HEK293 (cell line): ENCODE measurements around the gene SYNE2.
A peak's percentile ranks its signal among the peaks of the same experiment; 100 is the strongest.

Source experiments
- CTCF ChIA-PET: fragments of 350-600 bp; formaldehyde crosslinking; extraction: SDS; loops from one replicate; lab custom pipeline; 2021; ENCODE audit warnings: antibody characterized with exemption; lab: Yijun Ruan, JAX
- POLR2A ChIA-PET: fragments of 300-600 bp; formaldehyde crosslinking; extraction: SDS; loops from one replicate; lab custom pipeline; 2020; ENCODE audit warnings: antibody characterized with exemption, inconsistent platforms; lab: Yijun Ruan, JAX
- H3K27ac ChIP-seq: fragments of 200-500 bp; sonication (Bioruptor generic); 2 replicates; pipeline ENCODE4 v1.5.1; 2014; ENCODE audit warnings: low read depth, low read length, control low read depth, inconsistent platforms; ENCODE audit errors: extremely low read depth
- H3K36me3 ChIP-seq, 2 experiments: fragments of 200-500 bp in 1 of 2; sonication (Bioruptor generic) in 1 of 2; 1 replicate in 1 of 2; 2 replicates in 1 of 2; pipeline ENCODE4 v1.5.1; 2014 to 2017; ENCODE audit warnings: inconsistent platforms in 2 of 2, low read length in 2 of 2; ENCODE audit not compliant: control insufficient read depth in 2 of 2, insufficient read depth in 1 of 2
- H3K4me1 ChIP-seq: fragments of 200-500 bp; sonication (Bioruptor generic); 2 replicates; pipeline ENCODE4 v1.5.1; 2014; ENCODE audit warnings: mild to moderate bottlenecking, low read length, inconsistent platforms; ENCODE audit not compliant: control insufficient read depth, insufficient read depth
- H3K4me3 ChIP-seq: 2 replicates; pipeline ENCODE4 v1.5.1; 2011; ENCODE audit warnings: low read depth, mild to moderate bottlenecking, control low read depth, low read length, moderate library complexity
- H3K9me3 ChIP-seq: fragments of 200-500 bp; sonication (Bioruptor generic); 2 replicates; pipeline ENCODE4 v1.5.1; 2014; ENCODE audit warnings: low read depth, low read length, inconsistent platforms; ENCODE audit not compliant: control insufficient read depth, insufficient read depth
- CTCF ChIP-seq: fragments of 450-650 bp; formaldehyde crosslinking; IDR thresholded peaks from 2 replicates; pipeline ENCODE4 v1.5.1; 2016; ENCODE audit warnings: missing biosample characterization, missing genetic modification characterization
- GLI2 ChIP-seq: fragments of 450-650 bp; formaldehyde crosslinking; IDR thresholded peaks from 2 replicates; pipeline ENCODE4; 2017; ENCODE audit warnings: missing biosample characterization, missing genetic modification characterization, low read depth, borderline replicate concordance
- INSM2 ChIP-seq: fragments of 450-650 bp; formaldehyde crosslinking; IDR thresholded peaks from 2 replicates; pipeline ENCODE4 v1.5.1; 2016; ENCODE audit warnings: missing biosample characterization, missing genetic modification characterization
- KLF17 ChIP-seq: fragments of 450-650 bp; formaldehyde crosslinking; IDR thresholded peaks from 2 replicates; pipeline ENCODE4 v1.5.1; 2016; ENCODE audit warnings: missing biosample characterization, missing genetic modification characterization
- KLF8 ChIP-seq: fragments of 450-650 bp; formaldehyde crosslinking; IDR thresholded peaks from 2 replicates; pipeline ENCODE4 v1.5.1; 2016; ENCODE audit warnings: missing biosample characterization, missing genetic modification characterization
- PBX3 ChIP-seq: sonication (generic); formaldehyde crosslinking; IDR thresholded peaks from 2 replicates; pipeline ENCODE4 v1.8.1; 2022; ENCODE audit warnings: mild to moderate bottlenecking, moderate library complexity, missing genetic modification reagents
- PRDM6 ChIP-seq: fragments of 450-650 bp; formaldehyde crosslinking; IDR thresholded peaks from 2 replicates; pipeline ENCODE4 v1.5.1; 2017; ENCODE audit warnings: missing biosample characterization, missing genetic modification characterization
- REST ChIP-seq: fragments of 450-650 bp; formaldehyde crosslinking; IDR thresholded peaks from 2 replicates; pipeline ENCODE4 v1.5.1; 2016; ENCODE audit warnings: missing biosample characterization, missing genetic modification characterization
- SALL2 ChIP-seq: fragments of 450-650 bp; formaldehyde crosslinking; IDR thresholded peaks from 2 replicates; pipeline ENCODE4 v1.5.0; 2017; ENCODE audit warnings: missing biosample characterization, mild to moderate bottlenecking, missing genetic modification characterization, borderline replicate concordance
- SCRT2 ChIP-seq: fragments of 450-650 bp; formaldehyde crosslinking; IDR thresholded peaks from 2 replicates; pipeline ENCODE4 v1.5.1; 2016; ENCODE audit warnings: missing biosample characterization, missing genetic modification characterization
- SP7 ChIP-seq: fragments of 450-650 bp; formaldehyde crosslinking; IDR thresholded peaks from 2 replicates; pipeline ENCODE4 v1.5.1; 2016; ENCODE audit warnings: missing biosample characterization, missing genetic modification characterization
- ZBTB21 ChIP-seq: fragments of 450-650 bp; formaldehyde crosslinking; IDR thresholded peaks from 2 replicates; pipeline ENCODE4 v1.5.1; 2017; ENCODE audit warnings: missing biosample characterization, missing genetic modification characterization
- ZBTB7A ChIP-seq: fragments of 450-650 bp; formaldehyde crosslinking; IDR thresholded peaks from 2 replicates; pipeline ENCODE4 v1.5.1; 2016; ENCODE audit warnings: low read depth, missing biosample characterization, missing genetic modification characterization
- ZBTB8A ChIP-seq: fragments of 450-650 bp; formaldehyde crosslinking; IDR thresholded peaks from 2 replicates; pipeline ENCODE4 v1.5.1; 2016; ENCODE audit warnings: missing biosample characterization, missing genetic modification characterization
- ZNF157 ChIP-seq: fragments of 450-650 bp; formaldehyde crosslinking; IDR thresholded peaks from 2 replicates; pipeline ENCODE4 v1.5.1; 2016; ENCODE audit warnings: missing biosample characterization, missing genetic modification characterization
- ZNF324 ChIP-seq: fragments of 450-650 bp; formaldehyde crosslinking; IDR thresholded peaks from 2 replicates; pipeline ENCODE4 v1.5.1; 2016; ENCODE audit warnings: missing biosample characterization, missing genetic modification characterization
- ZNF366 ChIP-seq: fragments of 450-650 bp; formaldehyde crosslinking; conservative IDR thresholded peaks from 2 replicates; pipeline ENCODE4 v1.5.1; 2016; ENCODE audit warnings: missing biosample characterization, missing genetic modification characterization
- ZNF394 ChIP-seq: fragments of 450-650 bp; formaldehyde crosslinking; IDR thresholded peaks from 2 replicates; pipeline ENCODE4 v1.5.1; 2016; ENCODE audit warnings: missing biosample characterization, missing genetic modification characterization, mild to moderate bottlenecking, moderate library complexity, borderline replicate concordance
- ZNF488 ChIP-seq: fragments of 450-650 bp; formaldehyde crosslinking; IDR thresholded peaks from 2 replicates; pipeline ENCODE4 v1.5.1; 2016; ENCODE audit warnings: missing biosample characterization, missing genetic modification characterization
- ZNF664 ChIP-seq: fragments of 450-650 bp; formaldehyde crosslinking; IDR thresholded peaks from 2 replicates; pipeline ENCODE4 v1.5.1; 2016; ENCODE audit warnings: missing biosample characterization, missing genetic modification characterization
- ZNF670 ChIP-seq: fragments of 450-650 bp; formaldehyde crosslinking; IDR thresholded peaks from 2 replicates; pipeline ENCODE4 v1.5.1; 2016; ENCODE audit warnings: missing biosample characterization, missing genetic modification characterization, low read depth
- ZNF692 ChIP-seq: fragments of 450-650 bp; formaldehyde crosslinking; IDR thresholded peaks from 2 replicates; pipeline ENCODE4 v1.5.1; 2016; ENCODE audit warnings: missing biosample characterization, missing genetic modification characterization
- ZNF768 ChIP-seq: fragments of 450-650 bp; formaldehyde crosslinking; IDR thresholded peaks from 2 replicates; pipeline ENCODE4 v1.5.1; 2018; ENCODE audit warnings: missing biosample characterization, mild to moderate bottlenecking, missing genetic modification characterization

Gene SYNE2

GRCh38 chr14:63891148-63891975 is 38.6 kb downstream of the SYNE2 start:
- Histone ChIP-seq H3K27ac (no peak overlapping the region), H3K36me3 (no peaks in the 10 kb centered on the region), H3K9me3 (no peaks in the 10 kb centered on the region), H3K4me1 (peaks cover 29% of the 10 kb centered on the region), H3K4me3 (no peak overlapping the region)
- CTCF ChIA-PET: no interaction called here
- POLR2A ChIA-PET: no interaction called here
- TF ChIP-seq SALL2 (tag by site-specific recombination) (no peak), ZNF366 (tag by site-specific recombination) (peak; percentile 43; the same call in 1 of the 2 replicates), KLF8 (no peak), PBX3 (CRISPR knock-in tag) (no peak), ZNF324 (tag by site-specific recombination) (peak; percentile 26; the same call in 1 of the 2 replicates), ZBTB8A (tag by site-specific recombination) (no peak; the same call in 1 of the 2 replicates), ZNF664 (tag by site-specific recombination) (no peak), PRDM6 (peak; percentile 87; the same call in 1 of the 2 replicates), REST (tag by site-specific recombination) (no peak), ZNF692 (tag by site-specific recombination) (peak; percentile 25; the same call in 1 of the 2 replicates), ZNF157 (tag by site-specific recombination) (no peak), ZBTB7A (tag by site-specific recombination) (no peak), SP7 (tag by site-specific recombination) (peak; percentile 79), ZBTB21 (tag by site-specific recombination) (no peak), INSM2 (tag by site-specific recombination) (peak; percentile 32; the same call in 1 of the 2 replicates), CTCF (tag by site-specific recombination) (no peak), GLI2 (tag by site-specific recombination) (no peak), SCRT2 (tag by site-specific recombination) (no peak), ZNF670 (tag by site-specific recombination) (no peak), ZNF394 (no peak), ZNF488 (tag by site-specific recombination) (no peak), ZNF768 (tag by site-specific recombination) (no peak), KLF17 (tag by site-specific recombination) (peak; percentile 25; the same call in 1 of the 2 replicates)
